KMS-11 (cell line): ENCODE measurements around the gene CADPS2.

ENCODE experiments used
- H2AFZ ChIP-seq: fragments of 200-600 bp; sonication (generic); 2 replicates; pipeline ENCODE4 v1.6.1; 2016; ENCODE audit warnings: antibody characterized with exemption, mixed run types, low read depth
- H3K27ac ChIP-seq: fragments of 200-600 bp; sonication (generic); 2 replicates; pipeline ENCODE4 v1.6.1; 2016; ENCODE audit warnings: mild to moderate bottlenecking, mixed run types
- H3K27me3 ChIP-seq: fragments of 200-600 bp; sonication (generic); 2 replicates; pipeline ENCODE4 v1.6.1; 2017; ENCODE audit warnings: mild to moderate bottlenecking, low read depth, mixed run types, moderate library complexity; ENCODE audit not compliant: insufficient read depth
- H3K36me3 ChIP-seq: fragments of 200-600 bp; sonication (generic); 2 replicates; pipeline ENCODE4 v1.6.1; 2017; ENCODE audit warnings: mild to moderate bottlenecking, mixed run types; ENCODE audit not compliant: insufficient read depth
- H3K4me1 ChIP-seq: fragments of 200-600 bp; sonication (generic); 2 replicates; pipeline ENCODE4 v1.6.1; 2016; ENCODE audit warnings: mild to moderate bottlenecking, low read depth, mixed run types; ENCODE audit not compliant: poor library complexity, severe bottlenecking
- H3K4me2 ChIP-seq: fragments of 200-600 bp; sonication (generic); 2 replicates; pipeline ENCODE4 v1.7.0; 2016; ENCODE audit warnings: mild to moderate bottlenecking, mixed run types
- H3K4me3 ChIP-seq: fragments of 200-600 bp; sonication (generic); IDR thresholded peaks from 2 replicates; pipeline ENCODE4 v1.6.1; 2017; ENCODE audit warnings: low read depth, low read length, mixed read lengths; ENCODE audit not compliant: insufficient read depth
- H3K79me2 ChIP-seq: fragments of 200-600 bp; sonication (generic); 2 replicates; pipeline ENCODE4 v1.6.1; 2016; ENCODE audit warnings: low read depth, mixed run types; ENCODE audit not compliant: insufficient read depth
- H3K9ac ChIP-seq: fragments of 200-600 bp; sonication (generic); 2 replicates; pipeline ENCODE4 v1.6.1; 2016; ENCODE audit warnings: mild to moderate bottlenecking, mixed run types
- H4K20me1 ChIP-seq: fragments of 200-600 bp; sonication (generic); 2 replicates; pipeline ENCODE4 v1.6.1; 2016; ENCODE audit warnings: mild to moderate bottlenecking, mixed run types; ENCODE audit not compliant: insufficient read depth
- TF ChIP-seq, protein P1 (sequence below): fragments of 200-600 bp; sonication (generic); conservative IDR thresholded peaks from 2 replicates; pipeline ENCODE4 v1.6.1; 2017; ENCODE audit warnings: low read depth, mild to moderate bottlenecking, antibody characterized with exemption, low read length, moderate library complexity, mixed read lengths

CADPS2 gene

DNA sequence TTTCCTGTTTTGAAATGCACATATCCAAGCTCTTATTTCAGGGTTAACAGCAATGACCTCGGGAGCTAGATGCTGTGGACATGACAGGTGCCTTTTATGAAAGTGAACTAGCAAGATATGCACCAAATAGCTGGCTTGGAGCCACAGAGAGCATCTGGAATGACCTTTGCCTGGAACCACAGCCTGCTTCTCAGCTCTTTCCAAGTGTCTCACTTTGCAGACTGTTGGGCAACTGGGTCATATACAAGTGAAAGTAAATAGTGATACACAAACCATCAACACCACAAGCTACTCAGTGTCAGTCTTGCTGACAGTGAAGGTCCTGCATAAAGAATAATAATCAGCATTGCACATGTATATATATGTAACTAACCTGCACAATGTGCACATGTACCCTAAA is 370.9 kb downstream of the CADPS2 start:
- peaks cover 50% of the 10 kb centered on the region for H3K4me1 ChIP-seq
- H3K9ac ChIP-seq: no peak overlapping the region
- no peaks in the 10 kb centered on the region for H3K36me3 ChIP-seq
- no peak overlapping the region for H3K4me3 ChIP-seq
- no peaks in the 10 kb centered on the region for H3K27me3 ChIP-seq
- peak overlapping the region; percentile 14; the same call in 1 of the 2 replicates for H3K4me2 ChIP-seq
- no peak overlapping the region for H2AFZ ChIP-seq
- H3K27ac ChIP-seq: peak overlapping the region; percentile 5; the same call in 1 of the 2 replicates
- TF ChIP-seq, protein P1, sequence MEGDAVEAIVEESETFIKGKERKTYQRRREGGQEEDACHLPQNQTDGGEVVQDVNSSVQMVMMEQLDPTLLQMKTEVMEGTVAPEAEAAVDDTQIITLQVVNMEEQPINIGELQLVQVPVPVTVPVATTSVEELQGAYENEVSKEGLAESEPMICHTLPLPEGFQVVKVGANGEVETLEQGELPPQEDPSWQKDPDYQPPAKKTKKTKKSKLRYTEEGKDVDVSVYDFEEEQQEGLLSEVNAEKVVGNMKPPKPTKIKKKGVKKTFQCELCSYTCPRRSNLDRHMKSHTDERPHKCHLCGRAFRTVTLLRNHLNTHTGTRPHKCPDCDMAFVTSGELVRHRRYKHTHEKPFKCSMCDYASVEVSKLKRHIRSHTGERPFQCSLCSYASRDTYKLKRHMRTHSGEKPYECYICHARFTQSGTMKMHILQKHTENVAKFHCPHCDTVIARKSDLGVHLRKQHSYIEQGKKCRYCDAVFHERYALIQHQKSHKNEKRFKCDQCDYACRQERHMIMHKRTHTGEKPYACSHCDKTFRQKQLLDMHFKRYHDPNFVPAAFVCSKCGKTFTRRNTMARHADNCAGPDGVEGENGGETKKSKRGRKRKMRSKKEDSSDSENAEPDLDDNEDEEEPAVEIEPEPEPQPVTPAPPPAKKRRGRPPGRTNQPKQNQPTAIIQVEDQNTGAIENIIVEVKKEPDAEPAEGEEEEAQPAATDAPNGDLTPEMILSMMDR: no peak
- H4K20me1 ChIP-seq: no peaks in the 10 kb centered on the region
- no peaks in the 10 kb centered on the region for H3K79me2 ChIP-seq

DNA sequence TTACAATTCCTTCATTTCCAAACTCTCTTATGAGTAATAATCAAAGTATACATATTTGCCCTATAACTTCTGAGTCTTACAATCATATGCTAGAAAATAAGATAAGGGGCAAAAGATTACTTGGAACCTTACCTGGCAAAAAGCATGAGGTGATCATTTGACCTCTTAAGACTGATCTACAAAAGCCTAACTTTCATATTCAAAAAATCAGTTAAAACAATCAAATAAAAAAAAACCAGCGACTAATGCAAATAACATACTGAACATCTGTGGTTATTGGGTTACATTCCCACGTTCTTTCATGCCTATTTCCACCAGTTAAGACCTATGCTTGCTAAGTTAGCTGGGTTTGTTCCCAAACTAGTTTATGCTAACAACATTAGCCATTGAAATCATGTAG is 375.0 kb downstream of the CADPS2 start:
- H3K27me3 ChIP-seq: no peaks in the 10 kb centered on the region
- H3K79me2 ChIP-seq: no peaks in the 10 kb centered on the region
- H4K20me1 ChIP-seq: no peaks in the 10 kb centered on the region
- no peak overlapping the region for H3K9ac ChIP-seq
- H3K4me1 ChIP-seq: peaks cover 27% of the 10 kb centered on the region
- H3K36me3 ChIP-seq: no peaks in the 10 kb centered on the region
- H3K4me3 ChIP-seq: no peak overlapping the region
- no peak overlapping the region for H3K4me2 ChIP-seq
- TF ChIP-seq, protein P1: no peak
- no peak overlapping the region for H2AFZ ChIP-seq
- no peak overlapping the region for H3K27ac ChIP-seq

DNA sequence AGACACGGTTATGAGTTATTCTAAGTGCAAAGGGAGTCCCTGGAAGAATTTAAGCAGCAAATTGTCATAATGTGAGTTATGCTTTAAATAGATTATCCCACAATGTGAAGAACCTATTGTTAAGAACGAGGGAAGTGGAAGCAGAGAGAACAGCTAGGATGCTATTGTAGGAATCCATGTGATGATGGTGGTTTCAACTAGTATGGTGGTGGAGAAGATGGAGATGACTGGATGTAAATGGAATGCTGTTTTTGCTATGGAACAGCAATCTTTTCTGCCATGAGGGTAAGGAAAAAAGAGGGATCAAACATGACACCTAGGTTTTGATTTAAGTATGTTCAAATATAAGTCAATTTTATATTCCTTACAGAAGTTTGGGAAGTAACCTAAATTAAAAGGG is 378.7 kb downstream of the CADPS2 start:
- TF ChIP-seq, protein P1: no peak
- Histone ChIP-seq H3K27ac (no peak overlapping the region), H2AFZ (no peak overlapping the region), H3K27me3 (no peaks in the 10 kb centered on the region), H3K4me1 (peaks cover 25% of the 10 kb centered on the region), H3K4me3 (no peak overlapping the region), H3K9ac (no peak overlapping the region), H3K4me2 (no peak overlapping the region), H4K20me1 (no peaks in the 10 kb centered on the region), H3K79me2 (no peaks in the 10 kb centered on the region), H3K36me3 (no peaks in the 10 kb centered on the region)

DNA sequence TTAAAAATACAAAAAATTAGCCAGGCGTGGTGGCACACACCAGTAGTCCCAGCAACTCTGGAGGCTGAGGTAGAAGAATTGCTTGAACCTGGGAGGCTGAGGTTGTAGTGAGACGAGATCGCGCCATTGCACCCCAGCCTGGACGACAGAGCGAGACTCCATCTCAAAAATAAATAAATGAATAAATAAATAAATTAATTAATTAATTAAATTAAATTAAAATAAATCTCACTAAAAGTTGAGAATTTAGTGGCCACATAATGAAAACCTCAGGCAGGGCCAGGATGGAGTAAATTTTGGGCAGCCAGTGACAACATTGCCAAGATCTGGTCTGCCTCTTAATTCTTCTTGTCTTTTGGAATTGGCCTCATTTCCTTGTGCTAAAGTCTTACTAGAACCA is 394.3 kb downstream of the CADPS2 start:
- Histone ChIP-seq H3K27ac (no peak overlapping the region), H2AFZ (no peak overlapping the region), H3K4me1 (peaks cover 36% of the 10 kb centered on the region), H3K4me3 (no peak overlapping the region), H3K79me2 (no peaks in the 10 kb centered on the region), H3K36me3 (no peaks in the 10 kb centered on the region), H3K4me2 (no peak overlapping the region), H3K27me3 (no peaks in the 10 kb centered on the region), H3K9ac (no peak overlapping the region), H4K20me1 (no peaks in the 10 kb centered on the region)
- TF ChIP-seq, protein P1: no peak
